NCI-H2029 treated with DMSO at 0.1 percent for 48 hours (cell line): ENCODE data around the gene C5orf24.
"Not testable (repeated sequence)": the region's sequence is repeated elsewhere in the genome, so short reads cannot be mapped to it uniquely, and the experiment has no call there.

Experiments used
- DNase-seq: peaks from one replicate; lab custom pipeline; 2025; lab: John Stamatoyannopoulos, UW

Gene C5orf24

GRCh38 chr5:134857401-134857800, 11.6 kb downstream of the C5orf24 start:
- no peak for DNase-seq

DNA sequence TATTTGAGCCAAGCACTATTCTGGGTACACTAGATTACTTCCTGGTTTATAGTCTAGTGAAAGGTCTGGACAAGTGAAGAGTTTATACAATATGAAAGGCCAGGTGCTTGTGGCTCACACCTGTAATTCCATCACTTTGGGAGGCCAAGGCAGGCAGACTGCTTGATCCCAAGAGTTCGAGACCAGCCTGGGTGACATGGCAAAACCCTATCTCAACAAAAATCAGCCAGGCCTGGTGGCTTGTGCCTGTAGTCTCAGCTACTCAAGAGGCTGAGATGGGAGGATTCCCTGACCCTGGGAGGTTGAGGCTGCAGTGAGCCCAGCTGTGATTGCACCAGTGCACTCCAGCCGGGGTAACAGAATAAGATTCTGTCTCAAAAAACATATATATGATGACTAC, 18.9 kb downstream of the C5orf24 start:
- DNase-seq, result no peak

DNA sequence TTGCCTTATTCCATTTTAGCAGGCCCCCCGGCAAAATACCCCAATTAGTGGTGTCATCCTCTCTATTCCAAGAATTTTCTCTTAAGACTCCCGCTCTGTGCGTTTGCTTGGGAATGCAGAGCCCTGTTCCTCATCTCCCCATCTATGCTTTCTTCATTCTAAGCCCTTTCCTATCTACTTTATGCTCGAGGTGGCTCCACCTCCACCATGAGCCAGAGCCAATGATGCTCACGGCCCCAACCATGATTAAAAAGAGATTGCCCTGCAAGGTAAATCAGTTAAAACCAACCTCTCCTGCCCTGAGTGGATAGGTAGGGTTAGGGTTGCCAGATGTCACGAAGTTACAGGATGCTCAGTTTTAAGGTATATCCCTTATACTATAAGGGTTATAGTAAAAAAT, 27.7 kb downstream of the C5orf24 start:
- no peak for DNase-seq

GRCh38 chr5:134873987-134874830, 28.4 kb downstream of the C5orf24 start, which contains the start of gene TXNDC15:
TXNDC15 (plus strand) TSS chr5:134874371; CDS start chr5:134874428, 57 bp downstream.
- DNase-seq, result peak; percentile 60

GRCh38 chr5:134874831-134875655, 29.3 kb downstream of the C5orf24 start:
- DNase-seq, result no peak

- no peak for DNase-seq
Measured at GRCh38 chr5:134877159-134877558, 31.4 kb downstream of the C5orf24 start.

- DNase-seq, result peak; percentile 28
Measured at GRCh38 chr5:134878403-134878802, 32.6 kb downstream of the C5orf24 start.

DNA sequence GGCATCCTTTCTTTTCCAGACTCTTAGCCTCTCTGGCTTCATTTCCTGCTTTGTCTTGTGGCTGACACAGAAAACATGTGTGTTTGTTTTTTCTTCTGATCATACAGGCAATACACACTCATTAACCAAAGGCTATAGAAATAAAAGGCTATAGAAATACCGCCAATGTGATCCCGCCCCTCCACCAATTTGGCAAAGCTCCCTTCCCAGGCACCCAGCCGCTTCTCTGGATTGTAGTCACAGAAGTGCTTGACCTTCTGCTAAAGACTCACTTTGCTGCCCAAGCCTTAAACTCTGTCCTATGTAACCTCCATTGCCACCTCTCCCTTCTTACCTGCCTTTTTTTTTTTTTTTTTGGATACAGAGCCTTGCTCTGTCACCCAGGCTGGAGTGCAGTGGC, 33.7 kb downstream of the C5orf24 start:
- DNase-seq, result peak; percentile 75

GRCh38 chr5:134880937-134881336, 35.2 kb downstream of the C5orf24 start:
- not testable (repeated sequence) for DNase-seq

DNA sequence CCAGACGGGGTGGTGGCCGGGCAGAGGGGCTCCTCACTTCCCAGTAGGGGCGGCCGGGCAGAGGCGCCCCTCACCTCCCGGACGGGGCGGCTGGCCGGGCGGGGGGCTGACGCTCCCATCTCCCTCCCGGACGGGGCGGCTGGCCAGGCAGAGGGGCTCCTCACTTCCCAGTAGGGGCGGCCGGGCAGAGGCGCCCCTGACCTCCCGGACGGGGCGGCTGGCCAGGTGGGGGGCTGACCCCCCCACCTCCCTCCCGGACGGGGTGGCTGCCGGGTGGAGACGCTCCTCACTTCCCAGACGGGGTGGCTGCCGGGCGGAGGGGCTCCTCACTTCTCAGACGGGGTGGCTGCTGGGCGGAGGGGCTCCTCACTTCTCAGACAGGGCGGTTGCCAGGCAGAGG, 35.9 kb downstream of the C5orf24 start:
- DNase-seq, result not testable (repeated sequence)

DNA sequence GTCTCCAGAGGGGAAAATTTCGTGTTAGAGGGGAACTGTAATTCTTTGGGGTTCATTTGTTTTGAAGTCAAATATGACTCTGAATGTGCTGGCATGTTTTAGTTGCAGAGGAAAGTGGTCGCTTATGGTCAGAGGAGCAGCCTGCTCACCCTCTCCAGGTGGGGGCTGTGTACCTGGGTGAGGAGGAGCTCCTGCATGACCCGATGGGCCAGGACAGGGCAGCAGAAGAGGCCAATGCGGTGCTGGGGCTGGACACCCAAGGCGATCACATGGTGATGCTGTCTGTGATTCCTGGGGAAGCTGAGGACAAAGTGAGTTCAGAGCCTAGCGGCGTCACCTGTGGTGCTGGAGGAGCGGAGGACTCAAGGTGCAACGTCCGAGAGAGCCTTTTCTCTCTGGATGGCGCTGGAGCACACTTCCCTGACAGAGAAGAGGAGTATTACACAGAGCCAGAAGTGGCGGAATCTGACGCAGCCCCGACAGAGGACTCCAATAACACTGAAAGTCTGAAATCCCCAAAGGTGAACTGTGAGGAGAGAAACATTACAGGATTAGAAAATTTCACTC, 41.9 kb downstream of the C5orf24 start:
- no peak for DNase-seq

- no peak for DNase-seq
Measured at GRCh38 chr5:134889335-134889734, 43.6 kb downstream of the C5orf24 start.

- DNase-seq, result no peak
Measured at GRCh38 chr5:134891473-134891872, 45.7 kb downstream of the C5orf24 start.

- no peak for DNase-seq
Measured at GRCh38 chr5:134892282-134892681, 46.5 kb downstream of the C5orf24 start.

DNA sequence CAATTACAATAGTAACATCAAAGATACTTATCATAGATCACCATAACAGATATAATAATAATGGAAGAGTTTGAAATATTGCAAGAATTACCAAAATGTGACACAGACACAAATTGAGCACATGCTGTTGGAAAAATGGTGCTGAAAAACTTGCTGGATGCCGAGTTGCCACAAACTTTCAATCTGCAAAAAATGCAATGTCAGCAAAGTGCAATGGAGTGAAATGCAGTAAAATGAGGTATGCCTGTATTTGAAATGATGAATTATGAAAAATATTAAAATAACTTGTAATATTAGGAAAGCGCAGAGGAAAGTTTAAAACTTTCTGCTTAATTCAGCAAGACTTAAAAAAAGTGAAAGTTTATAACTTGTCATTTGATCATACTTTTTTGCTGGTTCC, 47.2 kb downstream of the C5orf24 start:
- no peak for DNase-seq

- DNase-seq, result no peak
Measured at GRCh38 chr5:134893748-134894505, 48.2 kb downstream of the C5orf24 start.

DNA sequence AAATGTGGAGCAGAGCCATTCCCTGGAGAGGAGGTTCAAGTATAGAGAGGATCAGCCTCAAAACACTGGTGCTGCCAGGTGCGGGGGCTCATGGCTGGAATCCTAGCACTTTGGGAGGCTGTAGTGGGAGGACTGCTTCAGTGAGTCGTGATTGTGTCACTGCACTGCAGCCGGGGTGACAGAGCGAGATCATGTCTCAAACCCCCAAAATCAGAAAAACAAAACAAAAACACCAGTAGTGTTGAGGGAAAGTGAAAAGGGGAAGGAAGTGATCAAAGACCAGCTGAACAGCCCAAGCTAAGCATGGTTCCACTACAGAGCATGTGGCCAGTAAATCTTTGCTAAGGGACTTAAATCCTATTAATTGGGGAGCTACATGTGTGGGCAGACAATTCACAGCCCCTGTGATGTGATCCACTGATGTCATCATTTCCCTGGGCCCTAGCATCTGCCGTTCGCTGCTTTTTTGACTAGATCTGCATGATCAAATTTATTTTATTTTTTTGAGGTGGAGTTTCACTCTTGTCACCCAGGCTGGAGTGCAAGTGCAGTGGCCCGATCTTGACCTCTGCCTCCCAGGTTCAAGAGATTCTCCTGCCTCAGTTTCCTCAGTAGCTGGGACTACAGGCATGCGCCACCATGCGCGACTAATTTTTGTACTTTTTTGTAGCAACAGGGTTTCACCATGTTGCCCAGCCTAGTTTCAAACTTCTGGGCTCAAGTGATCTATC, 56.5 kb downstream of the C5orf24 start:
- DNase-seq, result no peak

- DNase-seq, result peak; percentile 75
Measured at GRCh38 chr5:134904610-134905245, 59.0 kb downstream of the C5orf24 start, which contains the start of gene PCBD2. PCBD2 (plus strand) TSS chr5:134905131; CDS start chr5:134905140, 9 bp downstream.

- peak; percentile 81 for DNase-seq
Measured at GRCh38 chr5:134905246-134905996, 59.7 kb downstream of the C5orf24 start.

DNA sequence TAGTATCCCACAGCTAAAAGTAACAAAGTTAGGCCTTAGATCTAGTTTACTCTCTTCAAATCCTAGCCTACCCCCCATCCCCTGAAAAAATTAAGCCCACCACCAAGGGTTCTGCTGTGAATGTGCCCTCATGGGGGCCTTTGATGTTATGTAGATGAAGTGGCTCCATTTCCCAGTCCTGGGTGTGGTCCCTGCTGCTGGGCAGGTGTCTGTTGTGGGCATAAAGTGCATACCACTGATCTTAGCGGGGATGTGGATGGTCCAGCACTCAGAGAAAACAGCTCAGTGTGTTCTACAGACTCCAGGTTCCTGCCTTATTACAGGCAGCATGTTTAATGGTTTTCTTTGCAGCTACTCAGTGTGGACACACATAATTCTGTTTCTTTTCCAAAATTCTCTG, 61.0 kb downstream of the C5orf24 start:
- no peak for DNase-seq
